Body of pancreas (tissue), 4 donors: Measurements from ENCODE around the gene NUP210.

Experiments
- CTCF ChIP-seq, 7 experiments: fragments of 450-650 bp in 4 of 7; fragments of 200-600 bp in 3 of 7; sonication (generic) in 3 of 7; IDR thresholded peaks; one replicate each; pipeline ENCODE4 v1.5.1; 2016 to 2019; ENCODE audit warnings: antibody characterized with exemption in 7 of 7
- POLR2A ChIP-seq, 3 donors: fragments of 450-650 bp; IDR thresholded peaks; one replicate each; pipeline ENCODE4 v1.6.1; 2016; ENCODE audit warnings: antibody characterized with exemption in 3 of 3, mild to moderate bottlenecking in 2 of 3

- TF ChIP-seq CTCF (IDR thresholded peaks at IDR 0.05) (no peak), POLR2A (IDR thresholded peaks at IDR 0.05) (no peak)
These were observed 22.8 kb downstream of the NUP210 start for GRCh38 chr3:13397316-13397715.
